ENCODE measurements around the gene GSN. TPM values are rescaled to one million over a fixed set of nuclear protein-coding genes. Genes with fewer than 3 reads are reported as not detected.

GSN gene
- total RNA-seq, 1 experiment from 2014 or later: 162 TPM

- DNase-seq (ENCODE audit: low spot score): no peak
Observed at GRCh38 chr9:121273064-121273775, 5.3 kb downstream of the GSN start.

- DNase-seq (ENCODE audit: low spot score): no peak
Observed at GRCh38 chr9:121274851-121275250, 6.9 kb downstream of the GSN start.

- DNase-seq (ENCODE audit: low spot score): no peak
Observed at GRCh38 chr9:121275781-121276658, 8.1 kb downstream of the GSN start.

GRCh38 chr9:121277026-121277425 lies 9.1 kb downstream of the GSN start:
- no peak for DNase-seq (ENCODE audit: low spot score)

- no peak for DNase-seq (ENCODE audit: low spot score)
Observed at GRCh38 chr9:121277518-121278295, 9.7 kb downstream of the GSN start.

GRCh38 chr9:121278477-121279261 lies 10.7 kb downstream of the GSN start:
- DNase-seq (ENCODE audit: low spot score): peak; percentile 93

- DNase-seq (ENCODE audit: low spot score): no peak
Observed at GRCh38 chr9:121279776-121280388, 11.9 kb downstream of the GSN start.

GRCh38 chr9:121280715-121281613 lies 13.0 kb downstream of the GSN start:
- no peak for DNase-seq (ENCODE audit: low spot score)

GRCh38 chr9:121281614-121282276 lies 13.8 kb downstream of the GSN start:
- peak; percentile 96 for DNase-seq (ENCODE audit: low spot score)

- peak; percentile 73 for DNase-seq (ENCODE audit: low spot score)
Observed at GRCh38 chr9:121282277-121283079, 14.5 kb downstream of the GSN start.

GRCh38 chr9:121283080-121283398 lies 15.1 kb downstream of the GSN start:
- DNase-seq (ENCODE audit: low spot score): no peak

- DNase-seq (ENCODE audit: low spot score): no peak
Observed at GRCh38 chr9:121283856-121284732, 16.1 kb downstream of the GSN start.

- no peak for DNase-seq (ENCODE audit: low spot score)
Observed at GRCh38 chr9:121284733-121285451, 16.9 kb downstream of the GSN start.

GRCh38 chr9:121285835-121286687 lies 18.1 kb downstream of the GSN start:
- DNase-seq (ENCODE audit: low spot score): peak; percentile 88

GRCh38 chr9:121286688-121286972 lies 18.7 kb downstream of the GSN start:
- DNase-seq (ENCODE audit: low spot score): no peak
